DMS114 treated with DMSO at 0.1 percent for 48 hours (cell line): Measurements from ENCODE around the gene AGRN.
"Not testable (repeated sequence)": the region's sequence is repeated elsewhere in the genome, so short reads cannot be mapped to it uniquely, and the experiment has no call there.

Experiments
- DNase-seq: peaks from one replicate; lab custom pipeline; 2025; ENCODE audit not compliant: unreplicated experiment; lab: John Stamatoyannopoulos, UW

Gene AGRN

DNA sequence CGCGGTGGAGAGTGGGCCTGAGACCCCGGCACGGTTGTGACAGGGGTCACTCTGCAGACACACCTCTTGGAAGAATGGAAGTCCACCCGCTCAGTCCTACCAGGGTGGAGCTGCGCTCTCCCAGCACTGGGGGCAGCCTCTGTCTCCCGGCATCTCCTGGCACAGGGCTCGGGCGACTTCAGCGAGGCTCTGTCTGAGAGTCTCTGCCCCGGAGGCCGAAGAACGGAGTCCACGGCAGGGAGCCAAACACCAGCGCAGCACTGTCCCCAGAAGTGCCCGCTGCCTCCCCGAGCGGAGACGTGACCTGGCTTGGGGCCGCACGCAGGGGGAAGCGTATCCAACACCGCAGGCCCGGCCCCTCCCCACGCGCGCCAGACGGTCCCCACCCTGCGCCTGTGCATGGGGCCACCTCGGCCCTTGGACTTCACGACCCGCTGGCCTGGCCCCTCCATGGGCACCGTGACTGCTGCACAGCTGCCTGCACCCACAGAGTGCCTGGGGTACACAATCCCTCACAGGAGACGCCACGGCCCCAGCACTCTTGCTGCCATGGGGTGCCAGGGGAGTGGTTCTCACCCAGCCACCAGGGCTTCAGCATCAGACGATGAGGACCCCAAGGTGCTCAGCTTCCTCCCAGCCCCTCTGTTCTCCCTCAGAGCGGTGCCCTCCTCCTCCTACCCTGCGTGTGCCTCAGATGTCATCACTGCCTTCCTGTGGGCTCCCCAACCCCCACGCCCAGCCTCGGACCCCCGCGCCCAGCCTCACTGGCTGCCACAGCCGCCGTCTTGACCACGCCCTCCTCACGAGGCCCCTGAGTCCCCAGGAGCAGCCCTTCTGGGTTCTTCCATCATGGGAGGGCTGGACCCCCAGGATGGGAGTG, 69.1 kb downstream of the AGRN start:
- DNase-seq, result no peak

DNA sequence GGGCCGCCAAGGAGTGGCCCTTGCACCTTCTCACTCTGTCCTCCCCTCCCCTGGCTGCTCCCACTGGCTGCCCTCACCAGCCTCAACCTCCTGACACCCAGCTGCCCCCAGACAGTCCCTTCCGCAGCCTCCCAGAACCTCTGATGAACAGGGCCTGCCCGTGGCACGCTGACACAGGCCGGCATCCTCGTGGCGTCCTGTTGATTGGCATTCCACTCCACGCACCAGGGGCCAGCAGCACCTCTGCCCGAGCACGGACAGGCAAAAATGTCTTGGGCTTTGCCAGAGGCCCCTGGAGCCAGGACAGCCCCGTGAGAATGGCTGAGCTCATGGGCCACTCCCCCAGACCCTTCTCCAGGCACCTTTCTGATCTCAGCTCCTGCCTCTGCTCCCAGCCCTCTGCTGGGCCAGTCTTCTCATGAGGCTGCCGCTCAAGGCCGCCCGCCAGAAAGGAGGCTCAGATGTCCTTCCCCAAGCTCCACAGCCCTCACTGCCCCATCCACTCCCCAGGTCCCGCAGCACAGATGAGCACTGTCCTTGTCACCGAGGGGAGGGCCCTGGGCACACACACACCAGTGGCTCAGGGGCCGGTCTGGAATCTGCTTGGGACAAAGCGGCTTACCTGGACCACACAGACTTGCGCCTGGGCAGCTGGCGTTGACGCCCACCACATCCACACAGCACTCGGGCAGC, 70.0 kb downstream of the AGRN start:
- no peak for DNase-seq

DNA sequence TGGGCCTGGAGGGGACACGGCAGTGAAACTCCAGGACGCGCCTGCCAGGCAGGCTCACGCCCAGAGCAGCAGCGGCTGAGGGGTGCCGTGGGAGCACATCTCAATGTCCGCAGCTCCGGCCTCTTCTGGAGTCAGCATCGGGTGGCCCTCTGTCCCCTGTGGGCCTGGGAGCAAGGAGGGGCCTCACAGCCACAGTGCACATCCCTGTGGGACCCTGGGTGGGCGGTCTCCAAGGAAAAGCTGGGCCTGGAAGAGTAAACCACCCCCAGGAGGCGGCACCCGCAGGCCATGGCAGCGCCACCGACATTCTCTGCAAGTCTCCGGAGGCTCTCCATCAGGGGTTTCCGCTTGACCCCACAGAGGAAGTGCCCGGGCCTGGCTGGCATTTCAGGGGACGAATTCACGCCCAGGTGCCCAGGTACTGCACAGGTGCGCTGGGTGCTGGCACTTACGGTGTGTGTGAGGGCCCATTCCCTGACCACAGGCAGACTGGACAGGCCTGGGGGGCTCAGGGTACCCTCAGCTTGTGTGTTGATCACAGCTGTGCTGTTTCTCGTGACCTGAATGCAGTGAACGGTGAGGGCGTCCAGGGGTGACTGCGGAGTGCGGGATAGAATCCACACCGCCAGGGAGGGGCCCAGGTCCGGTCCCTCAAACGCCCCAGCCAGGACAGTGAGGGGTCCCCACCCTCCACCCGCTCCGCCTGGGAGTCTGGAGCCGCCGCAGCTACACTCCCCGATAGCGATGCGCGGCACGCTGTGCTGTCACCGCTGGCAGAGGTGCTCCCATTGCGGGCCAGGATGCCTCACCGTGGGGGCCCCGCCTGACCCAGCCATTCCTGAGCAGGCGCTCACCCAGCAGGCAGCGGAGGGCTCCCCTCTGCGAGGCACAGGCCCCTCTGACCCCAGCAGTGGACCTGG, 70.8 kb downstream of the AGRN start:
- no peak for DNase-seq

DNA sequence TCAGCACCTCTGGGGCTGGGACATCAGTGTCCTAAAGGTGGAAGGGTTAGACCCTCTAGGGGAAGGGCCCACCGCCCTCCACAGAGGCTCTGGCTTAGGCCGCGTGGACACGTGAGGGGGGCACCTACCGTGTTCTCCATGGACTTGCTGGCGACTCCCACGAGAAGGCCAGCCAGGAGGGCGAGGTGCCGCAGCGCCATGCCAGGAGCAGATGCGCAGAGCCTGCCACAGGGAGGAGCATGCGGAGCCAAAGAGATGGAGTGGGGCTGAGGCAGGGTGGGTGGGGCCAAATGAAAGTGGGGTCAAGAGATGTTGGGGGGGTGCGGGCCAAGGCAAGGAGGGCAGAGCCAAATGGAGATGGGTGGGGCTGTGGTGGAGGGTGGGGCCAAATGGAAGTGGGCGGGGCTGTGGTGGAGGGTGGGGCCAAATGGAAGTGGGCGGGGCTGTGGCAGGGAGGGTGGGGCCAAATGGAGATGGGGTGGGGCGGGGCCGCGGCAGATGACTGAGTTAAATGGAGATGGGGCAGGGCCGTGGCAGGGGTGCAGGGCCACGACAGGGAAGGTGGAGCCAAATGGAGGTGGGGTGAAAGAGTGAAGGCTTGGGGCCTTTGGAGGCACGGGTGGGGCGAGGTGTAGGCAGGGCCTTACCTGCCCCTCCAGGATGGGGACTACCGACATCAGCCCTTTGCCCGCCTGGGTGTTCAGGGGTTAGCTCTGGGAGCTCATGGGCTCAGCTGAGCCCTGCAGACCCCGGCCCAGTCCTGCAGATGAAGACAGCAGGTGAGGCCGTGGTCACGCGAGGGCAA, 71.6 kb downstream of the AGRN start:
- DNase-seq, result no peak

DNA sequence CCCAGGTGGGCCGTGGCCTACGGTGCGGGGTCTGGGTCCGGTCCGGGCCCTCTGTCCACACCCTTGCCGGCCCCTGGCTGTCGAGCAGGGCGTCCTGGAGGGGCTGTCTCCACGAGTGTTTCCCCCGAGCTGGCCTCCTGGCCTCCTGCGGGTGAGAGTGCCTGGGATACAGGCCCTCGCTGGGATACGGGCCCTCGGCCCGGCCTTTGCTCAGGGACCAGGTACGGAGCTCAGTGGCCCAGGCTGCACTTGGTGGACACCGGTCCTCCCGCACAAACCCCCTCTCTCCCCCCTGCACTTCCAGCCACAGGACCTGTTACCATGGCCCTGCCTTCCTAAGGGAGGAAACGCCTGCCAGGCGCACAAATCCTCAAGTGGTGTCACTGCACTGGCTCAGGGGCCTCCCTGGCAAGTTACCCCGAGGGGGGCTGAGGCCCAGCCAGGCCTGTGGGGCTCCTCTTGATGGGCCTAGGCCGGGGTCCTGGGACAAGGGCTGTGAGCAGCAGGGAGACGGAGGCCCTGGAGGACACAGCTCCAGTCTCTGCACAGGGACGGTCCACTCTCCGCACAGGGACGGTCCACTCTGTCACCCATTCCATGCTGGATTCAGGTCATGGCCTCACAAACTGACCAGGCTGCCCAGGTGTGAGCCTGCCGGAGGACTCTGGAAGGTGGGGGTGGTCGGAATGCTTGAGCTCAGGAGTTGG, 72.4 kb downstream of the AGRN start:
- no peak for DNase-seq

DNA sequence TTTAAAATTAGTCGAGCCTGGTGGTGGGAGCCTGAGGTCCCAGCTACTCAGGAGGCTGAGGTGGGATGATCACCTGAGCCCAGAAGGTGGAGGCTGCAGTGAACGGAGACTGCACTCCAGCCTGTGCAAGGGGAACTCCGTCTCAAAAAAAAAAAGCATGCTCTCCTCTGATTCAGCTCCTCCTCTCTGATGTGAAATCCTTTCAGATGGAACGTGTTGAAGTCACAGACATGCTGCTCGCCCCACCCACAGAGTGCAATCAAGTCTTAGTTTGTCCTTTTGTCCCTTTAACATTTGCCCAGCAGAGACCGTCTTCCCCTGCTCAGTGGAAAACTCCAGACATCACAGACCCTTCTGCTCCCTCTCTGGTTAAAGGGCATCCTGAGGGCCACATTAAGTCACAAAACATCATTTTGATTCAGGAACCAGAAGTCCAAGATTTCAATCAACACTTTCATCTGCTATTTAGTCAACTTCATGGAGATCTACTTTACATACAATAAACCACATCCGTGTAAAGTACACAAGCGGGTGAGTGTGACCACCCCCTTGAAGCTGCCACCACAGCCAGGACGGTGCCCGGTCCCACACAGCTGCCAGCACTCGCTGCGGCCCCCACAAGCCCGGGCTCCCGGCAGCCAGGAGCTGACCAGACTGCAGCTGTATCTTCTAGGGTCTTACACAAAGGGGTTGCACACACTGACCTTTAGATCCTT, 73.1 kb downstream of the AGRN start:
- DNase-seq, result no peak

DNA sequence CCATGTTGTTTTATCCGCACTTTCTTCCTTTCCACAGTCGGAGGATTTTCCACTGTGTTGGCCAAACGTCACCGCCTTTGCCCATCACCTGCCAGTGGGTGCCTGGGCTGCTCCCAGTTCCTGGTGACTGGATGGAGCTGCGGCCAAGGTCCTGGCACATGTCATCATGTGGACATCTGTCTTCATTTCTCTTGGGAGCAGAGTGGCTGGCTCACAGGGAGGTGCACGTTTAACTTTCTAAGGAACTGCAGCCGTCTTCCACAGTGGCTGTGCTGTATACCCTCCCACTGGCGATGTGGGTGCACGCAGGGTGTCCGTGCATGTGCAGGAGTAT, 73.7 kb downstream of the AGRN start:
- DNase-seq, result no peak

DNA sequence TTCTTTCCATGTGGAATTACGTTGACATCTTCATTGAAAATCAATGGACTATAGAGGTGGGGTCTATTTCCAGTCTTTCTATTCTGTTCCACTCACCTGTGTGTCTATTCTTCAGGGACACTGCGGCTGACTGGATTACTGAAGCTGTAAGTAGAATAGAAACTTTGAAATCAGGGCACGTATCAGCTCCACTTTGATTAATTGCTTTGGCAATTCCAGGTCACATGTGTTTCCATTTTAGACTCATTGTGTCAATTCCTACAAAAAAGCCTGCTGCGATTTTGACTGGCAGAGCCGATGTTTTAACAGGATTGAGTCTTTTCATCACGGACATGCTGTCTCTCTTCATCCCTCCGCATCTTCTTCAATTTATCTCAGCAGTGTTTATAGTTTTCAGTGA, 75.1 kb downstream of the AGRN start:
- no peak for DNase-seq

DNA sequence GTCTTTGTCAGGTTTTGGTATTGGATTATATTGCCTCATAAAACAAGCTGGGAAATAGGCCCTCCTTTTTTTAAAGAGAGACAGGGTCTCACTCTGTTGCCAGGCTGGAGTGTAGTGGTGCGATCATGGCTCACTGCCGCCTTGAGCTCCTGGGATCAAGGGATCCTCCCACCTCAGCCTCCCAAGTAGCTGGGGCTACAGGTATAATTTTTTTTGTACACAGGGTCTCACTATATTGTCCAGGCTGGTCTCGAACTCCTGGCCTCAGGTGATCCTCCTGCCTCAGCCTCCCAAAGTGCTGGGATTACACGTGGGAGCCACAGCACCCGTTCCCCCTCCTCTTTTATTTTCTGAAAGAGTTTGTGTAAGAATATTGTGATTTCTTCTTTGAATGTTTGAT, 76.2 kb downstream of the AGRN start:
- DNase-seq, result not testable (repeated sequence)

DNA sequence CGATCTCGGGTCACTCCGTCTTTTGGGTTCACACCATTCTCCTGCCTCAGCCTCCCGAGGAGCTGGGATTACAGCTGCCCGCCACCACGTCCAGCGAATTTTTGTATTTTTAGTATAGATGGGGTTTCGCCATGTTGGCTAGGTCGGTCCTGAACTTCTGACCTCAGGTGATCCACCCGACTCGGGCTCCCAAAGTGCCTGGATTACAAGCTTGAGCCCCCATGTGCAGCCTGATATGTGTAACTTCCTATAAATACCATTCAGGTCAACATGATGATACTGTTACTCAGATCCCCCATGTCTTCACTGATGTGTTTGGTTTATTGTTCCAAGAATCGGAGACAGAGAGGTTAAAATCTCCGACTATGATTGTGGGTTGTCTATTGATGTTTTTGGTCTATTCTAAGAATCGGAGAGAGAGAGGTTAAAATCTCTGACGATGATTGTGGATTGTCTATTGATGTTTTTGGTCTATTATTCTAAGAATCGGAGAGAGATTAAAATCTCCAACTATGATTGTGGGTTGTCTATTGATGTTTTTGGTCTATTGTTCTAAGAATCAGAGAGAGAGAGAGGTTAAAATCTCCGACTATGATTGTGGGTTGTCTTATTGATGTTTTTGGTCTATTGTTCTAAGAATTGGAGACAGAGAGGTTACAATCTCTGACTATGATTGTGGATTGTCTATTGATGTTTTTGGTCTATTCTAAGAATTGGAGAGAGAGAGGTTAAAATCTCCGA, 78.9 kb downstream of the AGRN start:
- DNase-seq, result no peak

DNA sequence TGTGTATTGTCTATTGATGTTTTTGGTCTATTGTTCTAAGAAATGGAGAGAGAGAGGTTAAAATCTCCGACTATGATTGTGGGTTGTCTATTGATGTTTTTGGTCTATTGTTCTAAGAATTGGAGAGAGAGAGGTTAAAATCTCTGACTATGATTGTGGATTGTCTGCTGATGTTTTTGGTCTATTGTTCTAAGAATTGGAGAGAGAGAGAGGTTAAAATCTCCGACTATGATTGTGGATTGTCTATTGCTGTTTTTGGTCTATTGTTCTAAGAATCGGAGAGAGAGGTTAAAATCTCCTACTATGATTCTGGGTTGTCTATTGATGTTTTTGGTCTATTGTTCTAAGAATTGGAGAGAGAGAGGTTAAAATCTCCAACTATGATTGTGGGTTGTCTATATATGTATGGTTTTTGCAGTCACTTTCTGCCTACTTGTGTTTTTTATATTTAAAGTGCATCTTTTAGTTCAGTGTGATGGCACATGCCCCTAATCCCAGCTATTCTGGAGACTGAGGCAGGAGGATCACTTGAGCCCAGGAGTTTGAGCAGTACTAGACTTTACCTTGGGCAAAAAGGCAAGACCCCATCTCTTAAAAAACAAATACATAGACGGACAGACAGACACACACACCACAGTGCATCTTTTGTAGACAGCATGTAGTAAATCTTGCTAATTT, 79.7 kb downstream of the AGRN start:
- no peak for DNase-seq

DNA sequence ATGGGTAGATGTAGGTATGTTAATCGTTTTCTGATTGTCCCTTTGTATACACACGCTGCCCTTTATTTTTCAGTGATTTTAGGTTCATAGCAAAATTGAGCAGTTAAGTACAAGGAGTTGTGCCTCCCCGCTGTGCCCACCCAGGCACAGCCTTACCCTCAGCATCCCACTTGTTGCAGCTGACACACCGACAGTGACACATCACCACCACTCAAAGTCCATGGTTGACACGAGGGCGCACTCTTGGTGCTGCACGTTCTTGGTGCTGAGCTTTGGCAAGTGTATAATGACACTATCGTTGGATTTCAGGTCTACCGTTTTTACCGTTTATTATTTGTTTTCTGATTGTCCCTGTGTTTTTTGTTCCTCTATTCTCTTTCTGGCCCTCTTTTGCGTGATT, 80.4 kb downstream of the AGRN start:
- DNase-seq, result no peak

DNA sequence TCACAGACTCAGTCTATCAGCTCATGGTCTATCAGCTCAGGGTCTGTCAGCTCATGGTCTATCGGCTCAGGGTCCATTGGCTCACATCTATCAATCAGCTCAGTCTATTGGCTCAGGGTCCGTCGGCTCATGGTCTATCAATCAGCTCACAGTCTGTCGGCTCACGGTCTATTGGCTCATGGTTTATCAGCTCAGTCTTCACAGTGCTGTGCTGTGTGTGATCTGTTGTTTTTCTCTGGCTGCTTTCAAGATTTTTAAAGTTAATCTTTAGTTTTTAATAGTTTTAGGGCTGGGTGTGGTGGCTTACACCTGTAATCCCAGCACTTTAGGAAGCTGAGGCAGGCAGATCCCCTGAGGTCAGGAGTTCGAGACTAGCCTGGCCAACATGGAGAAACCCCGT, 81.6 kb downstream of the AGRN start:
- DNase-seq, result no peak

DNA sequence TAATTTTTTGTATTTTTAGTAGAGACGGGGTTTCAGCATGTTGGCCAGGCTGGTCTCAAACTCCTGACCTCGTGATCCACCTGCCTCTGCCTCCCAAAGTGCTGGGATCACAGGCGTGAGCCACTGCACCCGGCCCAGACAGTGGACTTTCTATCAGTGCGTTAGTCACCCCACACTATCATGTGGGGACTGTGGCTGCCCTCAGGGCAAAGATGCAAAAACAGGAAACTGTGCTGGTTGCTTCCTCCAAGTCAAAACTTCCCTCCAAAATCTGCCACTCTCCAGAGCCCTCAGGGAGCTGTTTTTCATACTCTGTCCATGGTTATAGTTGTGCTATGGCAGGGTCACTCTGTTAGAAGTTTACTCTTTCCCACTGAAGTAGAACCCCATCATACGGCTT, 84.2 kb downstream of the AGRN start:
- not testable (repeated sequence) for DNase-seq
